GM13977 (cell line): ENCODE data around the gene TMEM38B.

Experiments used
- DNase-seq: peaks from one replicate; pipeline ENCODE4 v3.0.0; 2012; ENCODE audit warnings: low spot score
- CTCF ChIP-seq: IDR thresholded peaks from 2 replicates; pipeline ENCODE4 v1.5.1; 2012; ENCODE audit warnings: mild to moderate bottlenecking, control low read depth; ENCODE audit not compliant: insufficient read depth; ENCODE audit errors: extremely low read depth, missing control alignments
- in situ Hi-C: fragments of 300-500 bp; cut with MboI; formaldehyde crosslinking; loops from one replicate; pipeline ENCODE4 v1.12.0; 2022; ENCODE audit warnings: low sequenced_read_pairs, low pct_unique_long_range_greater_than_20kb, mixed read lengths, inconsistent platforms; ENCODE audit not compliant: unreplicated experiment

TMEM38B gene

GRCh38 chr9:105661011-105661410 is 33.3 kb upstream of the TMEM38B start:
- in situ Hi-C loops: no loop called here
- no peak for DNase-seq
- no peak for TF ChIP-seq CTCF

GRCh38 chr9:105662184-105663104 is 31.9 kb upstream of the TMEM38B start, which contains the start of gene TAL2:
TSS of gene TAL2 (plus strand) at chr9:105662457. CDS start at chr9:105662497, 40 bp downstream.
- in situ Hi-C loops: no loop called here
- TF ChIP-seq CTCF: no peak

GRCh38 chr9:105663914-105664313 is 30.4 kb upstream of the TMEM38B start:
- DNase-seq: no peak
- in situ Hi-C loops: no loop called here
- TF ChIP-seq CTCF: no peak

More at GRCh38 chr9:105662184-105663104, 31.9 kb upstream of the TMEM38B start, which contains the start of gene TAL2:
- DNase-seq: peak; percentile 41

- no peak for DNase-seq
- in situ Hi-C loops: no loop called here
- TF ChIP-seq CTCF: no peak
Observed at GRCh38 chr9:105667867-105668266, 26.5 kb upstream of the TMEM38B start.

- no peak for DNase-seq
- no peak for TF ChIP-seq CTCF
- in situ Hi-C loops: no loop called here
Observed at GRCh38 chr9:105670315-105670714, 24.0 kb upstream of the TMEM38B start.

GRCh38 chr9:105670775-105671174 is 23.6 kb upstream of the TMEM38B start:
- in situ Hi-C loops: no loop called here
- no peak for TF ChIP-seq CTCF
- DNase-seq: no peak
